Activated gamma-delta T cell (primary cell): ENCODE results near the gene PACSIN2.
"Not testable (repeated sequence)": the region's sequence is repeated elsewhere in the genome, so short reads cannot be mapped to it uniquely, and the experiment has no call there.

Experiments
- DNase-seq: peaks from one replicate; lab custom pipeline; 2025; lab: John Stamatoyannopoulos, UW

The PACSIN2 gene

DNA sequence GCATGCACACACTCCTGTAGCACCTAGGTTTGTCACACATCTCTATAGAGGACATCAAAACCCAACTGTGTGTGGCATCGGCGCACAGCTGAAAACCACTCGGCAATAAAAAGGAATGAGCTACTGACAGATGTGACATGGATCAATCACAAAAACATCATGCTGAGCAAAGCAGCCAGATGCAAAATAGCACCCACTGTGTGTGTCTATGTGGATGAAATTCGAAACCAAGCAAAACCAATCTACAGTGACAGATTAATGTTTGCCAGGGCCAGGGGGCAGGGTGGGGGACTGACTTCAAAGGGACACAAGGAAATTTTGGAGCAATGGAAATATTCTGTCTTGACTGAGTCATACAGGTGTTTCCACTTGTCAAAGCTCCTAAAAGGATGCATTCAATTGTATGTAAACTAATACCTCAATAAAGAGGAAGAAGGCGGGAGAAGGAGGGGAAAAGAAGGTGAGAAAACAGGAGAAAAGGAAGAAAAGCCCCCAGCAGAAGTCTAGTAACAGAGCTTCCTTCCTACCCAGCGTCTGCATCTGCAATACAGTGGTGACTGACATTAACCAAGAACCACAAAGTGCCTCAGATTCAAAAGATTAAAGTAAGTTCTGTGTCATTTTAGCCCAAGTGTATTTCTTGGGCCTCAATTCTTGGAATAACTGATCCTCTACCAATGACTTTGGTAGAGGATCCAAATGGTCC lies 49.8 kb downstream of the PACSIN2 start:
- DNase-seq = no peak

DNA sequence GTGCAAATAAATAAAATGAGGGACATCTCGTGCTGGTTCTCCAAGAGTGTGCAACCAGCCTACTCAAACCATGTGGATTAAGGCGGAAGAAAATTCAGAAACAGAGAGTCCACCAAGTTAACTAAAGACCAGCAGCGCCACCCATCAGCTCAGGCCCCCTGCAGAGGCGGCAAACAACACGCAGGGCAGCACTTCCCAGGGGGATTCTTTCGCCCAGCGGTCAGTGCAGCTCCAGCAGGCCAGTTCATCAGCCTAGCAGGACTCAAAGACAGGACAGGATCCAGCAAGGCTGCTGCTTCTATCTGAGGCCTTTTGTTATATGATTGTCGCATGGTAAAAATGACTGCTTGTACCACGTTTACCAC lies 51.7 kb downstream of the PACSIN2 start:
- DNase-seq = no peak

DNA sequence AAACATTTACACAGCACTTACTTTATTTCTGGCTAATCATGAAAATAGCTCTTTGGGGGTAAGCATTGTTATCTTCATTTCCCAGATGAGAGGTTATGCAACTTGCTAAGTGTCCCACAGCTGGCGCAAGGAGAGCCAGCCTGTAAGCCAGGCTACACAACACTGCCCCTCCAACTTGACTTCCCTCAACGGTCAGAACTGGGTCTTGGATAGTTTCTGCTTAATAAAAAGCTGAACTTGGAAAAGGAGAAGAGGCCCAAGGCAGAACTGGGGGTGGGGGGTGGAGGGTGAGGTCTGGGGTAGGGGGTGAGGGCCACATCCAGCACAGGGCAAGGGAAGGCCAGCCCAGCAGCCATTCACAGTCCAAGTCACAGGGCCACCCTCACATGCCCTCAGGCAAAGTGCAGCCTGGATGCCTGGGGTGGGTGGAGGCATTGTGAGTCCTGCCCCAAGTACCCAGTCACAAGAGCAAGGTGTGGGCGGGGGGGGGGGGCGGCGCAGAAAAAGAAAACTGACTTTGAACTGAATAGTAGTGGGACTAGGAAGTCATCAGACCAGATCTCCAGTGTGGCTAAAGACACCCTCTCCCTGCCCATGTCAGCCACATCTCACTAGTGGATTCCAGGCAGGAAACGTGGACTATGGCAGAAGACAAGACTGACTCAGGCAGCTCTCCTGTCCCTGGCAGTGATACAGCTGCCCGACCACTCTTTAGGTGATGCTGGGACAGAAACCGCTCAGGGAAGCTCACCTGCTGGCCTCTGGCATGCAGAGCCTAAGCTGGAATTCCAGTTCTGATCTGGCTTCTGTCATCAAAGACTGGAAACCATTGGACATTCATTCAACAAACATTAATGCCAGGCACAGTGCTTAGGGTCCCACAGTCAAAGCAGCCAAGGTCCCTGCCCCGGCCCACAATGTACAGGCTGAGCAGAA lies 52.4 kb downstream of the PACSIN2 start:
- no peak for DNase-seq

DNA sequence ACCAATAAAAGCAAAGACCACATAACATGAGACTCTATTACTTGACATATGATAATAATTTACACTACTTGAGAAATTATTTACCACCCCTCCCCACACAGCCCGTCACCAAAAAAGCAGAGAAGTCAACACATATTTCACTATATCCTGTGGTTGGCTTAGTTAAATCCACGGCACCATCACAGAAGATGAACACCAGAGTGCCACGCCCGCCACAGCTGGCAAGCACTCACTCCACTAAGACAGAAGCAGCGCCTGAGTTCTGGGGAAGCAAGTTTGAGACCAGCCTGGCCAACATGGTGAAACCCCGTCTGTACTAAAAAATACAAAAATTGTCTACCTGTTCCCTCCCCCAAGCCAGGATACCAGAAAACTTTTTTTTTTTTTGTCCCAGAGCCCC lies 53.1 kb downstream of the PACSIN2 start:
- no peak for DNase-seq

DNA sequence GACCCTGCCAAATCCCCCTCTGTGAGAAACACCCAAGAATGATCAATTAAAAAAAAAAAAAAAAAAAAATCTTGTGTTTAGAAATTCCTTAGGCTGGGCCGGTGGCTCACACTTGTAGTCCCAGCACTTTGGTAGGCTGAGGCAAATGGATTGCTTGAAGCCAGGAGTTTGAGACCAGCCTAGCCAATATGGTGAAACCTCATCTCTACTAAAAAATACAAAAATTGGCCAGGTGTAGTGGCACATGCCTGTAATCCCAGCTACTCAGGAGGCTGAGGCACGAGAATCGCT lies 53.6 kb downstream of the PACSIN2 start:
- not testable (repeated sequence) for DNase-seq

DNA sequence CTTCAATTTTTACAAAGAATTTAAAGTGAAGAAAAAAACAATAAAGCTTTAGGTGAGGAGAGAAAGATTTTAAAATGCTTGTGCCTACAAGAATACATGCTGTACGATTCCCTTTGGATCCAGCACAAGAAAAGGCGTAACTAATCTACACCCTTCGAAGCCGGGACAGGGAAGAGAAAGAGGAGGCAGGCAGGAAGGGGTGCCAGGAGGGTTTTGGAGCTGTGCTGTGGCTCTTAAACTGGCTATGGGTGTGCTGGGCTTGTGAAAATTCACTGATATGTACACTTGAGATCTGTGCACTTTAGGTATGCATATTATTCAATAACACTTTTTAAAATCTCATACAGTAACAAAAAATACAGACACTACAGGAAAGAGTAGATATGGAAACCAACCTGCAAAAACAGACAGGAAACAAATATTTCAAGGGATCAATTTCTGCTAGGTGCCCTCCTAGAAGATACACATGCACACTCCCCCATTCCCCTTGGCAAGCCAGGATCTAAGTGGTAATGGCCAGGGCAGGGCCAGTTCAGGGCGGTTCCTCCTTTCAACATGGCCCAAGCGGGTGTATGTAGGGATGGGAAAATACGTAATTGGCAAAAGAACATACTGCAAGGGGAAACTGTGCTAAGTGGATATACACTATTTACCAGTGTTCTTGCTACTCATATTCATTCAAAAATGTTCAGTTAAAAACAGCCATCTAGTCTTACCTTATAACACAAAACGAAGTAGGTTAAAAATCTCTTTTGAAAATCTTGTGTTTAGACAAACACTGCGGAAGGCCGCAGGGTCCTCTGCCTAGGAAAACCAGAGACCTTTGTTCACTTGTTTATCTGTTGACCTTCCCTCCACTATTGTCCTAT lies 54.2 kb downstream of the PACSIN2 start:
- no peak for DNase-seq

DNA sequence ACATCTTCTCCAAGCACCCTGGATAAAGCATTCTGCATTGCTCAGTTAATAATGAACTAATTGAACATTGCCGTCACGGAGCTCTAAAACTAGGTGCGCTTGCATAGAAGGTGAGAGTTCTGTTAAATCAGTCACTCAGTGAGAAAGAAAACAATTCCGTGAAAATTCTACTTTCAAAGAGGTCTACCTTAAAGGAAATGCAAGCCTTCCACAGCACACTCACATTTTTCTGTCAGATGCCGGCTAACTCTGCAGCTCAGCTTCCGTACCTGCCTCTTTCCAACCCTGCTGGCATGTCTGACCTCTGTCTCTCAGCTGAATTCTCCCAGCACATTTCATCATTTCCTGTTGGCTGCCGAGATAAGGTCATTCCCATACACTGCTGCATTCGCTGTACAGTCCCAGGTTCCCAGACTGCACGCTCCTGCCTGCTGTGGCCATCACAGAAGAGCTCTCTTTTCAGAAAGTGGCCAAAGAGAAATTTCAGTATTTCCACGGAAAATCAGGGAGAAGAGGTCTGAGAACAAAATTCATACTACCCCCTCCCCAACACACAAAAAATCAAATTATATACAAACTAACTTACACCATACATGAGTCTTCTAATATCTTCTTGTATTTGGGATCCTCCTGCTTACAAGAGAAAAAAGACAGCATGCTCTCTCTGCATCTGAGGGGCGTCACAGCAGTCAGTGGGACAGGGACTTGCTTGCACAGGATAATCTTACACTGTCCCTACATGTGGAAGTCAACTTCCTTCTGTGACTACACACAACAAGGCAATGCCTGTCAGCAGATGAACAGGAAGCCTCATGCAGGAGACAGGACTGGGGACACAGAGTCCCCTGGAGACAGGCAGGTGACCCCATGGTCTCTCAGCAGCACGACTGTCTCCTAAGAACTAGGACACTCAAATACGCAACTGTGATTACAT lies 55.1 kb downstream of the PACSIN2 start:
- DNase-seq = no peak

DNA sequence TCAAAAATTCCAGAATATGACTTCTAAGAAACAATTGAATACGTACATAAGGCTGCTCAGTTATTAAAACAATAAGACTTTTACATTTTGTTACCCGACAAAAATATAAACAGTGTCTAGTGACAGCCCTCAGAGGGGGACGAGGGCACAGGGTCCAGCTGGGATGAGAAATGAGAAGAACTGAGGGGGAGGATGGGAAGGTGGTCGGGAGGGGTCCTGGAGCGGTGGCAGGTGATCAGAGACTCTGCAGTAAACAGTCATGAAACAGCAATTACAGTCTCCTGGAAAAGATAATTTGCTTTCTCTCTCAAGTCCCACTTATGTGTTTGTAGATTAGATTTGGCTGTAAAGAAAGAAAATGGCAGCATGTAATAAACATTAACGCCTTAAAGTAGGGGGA lies 56.0 kb downstream of the PACSIN2 start:
- DNase-seq = no peak

DNA sequence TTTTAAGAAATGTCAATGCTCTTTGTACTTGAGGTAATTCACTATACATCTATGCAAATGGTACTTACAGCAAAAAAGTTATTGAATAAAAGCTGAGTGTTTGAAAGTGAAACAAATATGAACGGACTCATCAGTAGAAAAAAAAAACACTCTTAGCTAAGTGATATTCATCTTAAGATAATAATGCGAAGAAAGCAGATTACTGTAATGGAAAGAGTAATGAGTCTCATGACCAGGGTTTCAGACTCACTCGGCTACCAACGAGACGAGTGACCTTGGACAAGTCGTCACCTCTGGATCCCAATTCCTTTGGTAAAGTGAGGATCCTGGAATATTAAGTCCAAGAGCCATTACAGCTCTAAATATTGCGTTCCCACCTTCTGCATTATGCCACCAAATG lies 57.0 kb downstream of the PACSIN2 start:
- no peak for DNase-seq

DNA sequence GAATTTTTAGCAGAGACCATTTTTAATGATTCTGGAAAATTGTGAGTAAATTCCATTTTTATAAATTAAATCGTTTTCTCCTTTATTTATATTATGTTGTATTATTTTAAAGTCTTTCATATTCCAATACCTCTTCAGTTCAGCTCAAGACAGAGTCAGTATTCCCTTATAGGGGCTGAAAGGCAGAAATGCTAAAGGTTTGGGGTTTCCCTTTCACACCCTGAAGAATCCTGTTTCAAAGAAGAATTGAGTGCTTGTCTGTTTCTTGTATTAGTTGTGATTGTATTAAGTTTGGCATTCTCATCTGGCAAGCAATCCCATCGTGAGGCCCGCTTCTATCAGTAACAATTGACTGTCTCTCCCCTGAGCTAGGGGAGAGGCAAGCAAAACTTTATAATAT lies 57.4 kb downstream of the PACSIN2 start:
- DNase-seq = no peak

DNA sequence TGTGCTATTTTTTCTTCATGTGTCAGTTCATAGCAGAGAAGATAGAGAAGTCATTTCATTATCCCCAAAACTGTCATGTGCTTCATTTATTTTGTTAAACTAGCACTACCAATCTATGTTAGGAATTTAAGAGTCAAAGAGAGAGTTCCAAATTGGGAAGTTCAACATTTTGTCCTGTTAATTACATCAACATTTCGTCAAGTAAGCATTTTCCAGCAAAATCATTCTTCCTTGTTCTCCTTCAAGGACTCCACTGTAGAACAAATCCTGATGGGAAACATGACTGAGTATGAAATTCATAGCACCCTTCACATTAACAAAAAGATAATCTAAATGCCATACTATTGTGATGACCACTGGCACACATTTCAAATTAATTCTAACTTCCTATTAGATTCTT lies 59.1 kb downstream of the PACSIN2 start:
- DNase-seq = no peak

DNA sequence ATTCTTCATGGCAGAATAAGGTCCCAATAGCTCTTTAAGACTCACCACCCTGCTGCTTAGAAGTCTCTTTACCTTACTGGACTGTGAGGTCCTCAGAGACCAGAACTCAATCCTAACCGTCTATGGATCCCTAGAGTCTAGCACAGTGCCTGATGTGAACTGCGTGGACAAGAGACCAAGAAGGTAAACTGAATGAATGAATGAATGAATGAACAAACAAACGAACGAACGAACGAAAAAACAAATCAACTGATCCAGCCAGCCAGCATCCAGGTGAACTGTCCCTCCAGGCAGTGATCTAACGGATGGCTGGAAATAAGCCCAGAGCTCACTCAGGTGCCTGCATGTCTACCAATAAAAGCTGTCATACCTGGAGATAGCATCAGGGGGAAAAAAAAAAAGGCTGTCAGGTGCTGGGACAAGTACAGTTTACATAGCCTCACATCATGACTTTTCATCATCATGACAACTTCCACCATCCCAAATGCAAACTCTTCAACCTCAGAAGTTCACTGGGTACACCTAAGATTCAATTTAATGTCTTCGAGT lies 59.8 kb downstream of the PACSIN2 start:
- no peak for DNase-seq

DNA sequence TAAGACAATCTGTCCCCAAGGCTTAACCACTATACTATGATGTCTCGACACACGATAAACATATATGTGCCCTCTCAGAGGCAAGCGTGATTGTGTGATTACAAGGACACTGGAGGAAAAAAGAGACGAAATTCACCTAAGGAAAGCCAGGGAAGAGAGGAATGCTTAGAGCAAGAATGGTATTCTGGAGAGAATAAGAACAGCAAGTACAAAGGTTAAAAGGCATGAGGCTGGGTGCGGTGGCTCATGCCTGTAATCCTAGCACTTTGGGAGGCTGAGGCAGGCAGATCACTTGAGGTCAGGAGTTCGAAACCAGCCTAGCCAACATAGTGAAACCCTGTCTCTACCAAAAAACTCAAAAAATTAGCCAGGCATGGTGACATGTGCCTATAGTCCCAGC lies 61.2 kb downstream of the PACSIN2 start:
- DNase-seq = not testable (repeated sequence)

DNA sequence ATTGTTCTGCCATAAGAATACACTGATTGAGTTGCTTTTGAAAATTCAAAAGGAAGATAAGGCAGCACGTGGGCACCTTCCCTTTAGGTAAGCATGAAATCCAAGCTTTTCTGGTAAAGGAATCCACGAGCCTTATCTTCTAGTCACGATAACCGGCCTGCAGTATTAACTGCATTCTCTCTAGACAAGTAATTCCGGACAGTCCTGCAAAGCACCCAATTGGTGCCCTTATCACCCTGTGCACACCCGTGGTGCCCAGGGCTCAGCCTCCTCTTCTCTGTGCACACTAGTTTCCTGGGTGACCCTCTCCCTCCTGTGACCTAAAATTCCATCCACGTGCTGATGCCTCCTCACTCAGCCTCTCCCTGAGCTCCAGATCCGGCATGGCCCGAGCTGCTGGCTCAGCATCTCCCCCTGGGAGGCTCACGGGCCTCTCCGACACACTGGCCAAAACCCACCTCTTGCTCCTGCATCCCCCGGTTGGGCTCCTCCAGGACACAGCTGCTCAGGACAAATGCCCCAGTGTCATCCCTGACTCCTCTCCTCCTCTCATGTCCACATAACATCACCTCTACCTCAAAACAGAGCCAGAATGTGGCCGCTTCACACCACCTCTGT lies 63.7 kb downstream of the PACSIN2 start:
- no peak for DNase-seq

DNA sequence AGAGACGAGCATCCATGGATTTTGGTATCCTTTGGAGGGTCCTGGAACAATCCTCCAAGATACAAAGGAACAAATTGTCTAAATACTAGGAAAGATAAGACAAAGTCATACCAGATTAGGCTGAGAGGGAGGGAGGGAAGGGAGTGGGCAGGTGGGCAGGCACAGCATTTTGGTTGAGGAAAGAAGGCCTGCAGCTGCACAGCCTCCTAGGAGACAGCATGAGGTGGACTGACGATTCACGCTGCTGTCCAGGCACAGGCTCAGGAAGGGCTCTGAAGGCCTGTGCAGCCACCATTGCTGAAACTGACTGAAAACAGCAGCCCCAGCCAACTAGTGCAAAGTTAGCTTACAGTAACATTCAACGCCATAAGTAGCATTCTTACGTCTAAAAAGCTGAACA lies 64.7 kb downstream of the PACSIN2 start:
- no peak for DNase-seq

DNA sequence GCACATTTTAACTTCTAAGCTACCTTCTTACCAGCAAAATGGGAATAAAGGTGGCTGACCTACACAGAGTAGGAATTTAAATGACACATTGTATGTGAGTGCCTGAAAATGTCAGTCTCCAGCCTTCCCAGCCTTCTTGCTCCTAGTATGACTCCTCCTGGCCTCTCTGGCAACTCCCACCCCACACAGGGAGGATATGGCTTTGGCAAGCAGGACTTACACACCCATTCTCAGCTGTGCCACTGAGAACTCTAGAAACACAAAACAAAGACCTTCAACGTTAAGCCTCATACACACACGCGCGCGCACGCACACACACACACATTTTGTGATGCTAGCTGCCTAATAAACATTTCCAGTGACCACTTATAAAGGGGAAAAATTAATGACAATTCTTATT lies 65.8 kb downstream of the PACSIN2 start:
- no peak for DNase-seq

DNA sequence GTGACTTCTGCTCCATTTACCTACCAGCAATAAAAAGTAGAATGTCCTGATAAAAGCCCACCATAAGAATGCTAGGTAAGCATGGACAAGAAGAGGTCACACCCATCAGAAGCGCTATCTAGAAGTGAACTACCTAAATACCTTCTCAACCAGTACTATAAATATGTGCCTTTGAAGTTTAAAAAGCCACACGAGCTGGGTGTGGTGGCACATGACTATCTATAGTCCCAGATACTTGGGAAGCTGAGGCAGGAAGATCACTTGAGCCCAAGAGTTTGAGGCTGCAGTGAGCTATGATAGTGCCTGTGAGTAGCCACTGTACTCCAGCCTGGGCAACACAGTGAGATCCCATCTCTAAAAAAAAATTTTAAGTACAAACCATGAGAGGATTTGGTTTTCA lies 66.7 kb downstream of the PACSIN2 start:
- no peak for DNase-seq

DNA sequence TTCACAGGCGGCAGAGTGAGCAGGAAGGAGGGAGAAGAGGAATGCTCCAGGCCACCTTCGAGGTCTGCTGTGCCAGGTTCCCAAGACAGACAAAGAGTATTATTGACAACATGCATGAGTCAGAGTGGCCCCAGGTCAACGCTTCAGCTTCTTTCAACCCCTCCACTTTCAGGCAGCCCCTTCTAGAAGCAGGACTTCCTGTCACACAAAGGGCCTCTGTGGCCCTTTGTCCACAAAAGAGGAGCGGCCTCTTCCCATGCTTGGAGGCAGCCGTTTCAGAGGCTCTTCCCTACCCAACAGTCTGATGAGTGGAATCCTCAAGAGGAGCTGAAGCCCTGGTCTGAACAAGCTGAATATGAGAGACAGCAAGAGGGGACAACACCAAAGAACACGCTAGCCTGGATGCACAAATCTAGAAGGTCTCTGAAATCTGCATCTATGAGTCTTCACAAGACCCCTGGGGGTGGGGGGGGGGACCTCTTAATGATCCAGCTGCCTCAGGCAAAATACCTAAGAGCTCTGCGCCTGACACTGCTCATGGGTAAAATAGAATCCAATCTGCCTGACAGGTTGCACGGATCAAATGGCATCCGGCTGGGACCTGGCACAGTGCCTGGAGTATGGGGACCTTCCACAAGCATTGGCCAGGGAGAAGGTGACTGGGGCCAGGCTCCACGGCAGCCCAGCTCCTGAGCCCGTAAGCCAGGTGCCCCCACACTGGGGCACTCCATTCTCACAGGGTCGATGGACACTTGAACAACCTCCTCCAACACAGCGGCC lies 67.5 kb downstream of the PACSIN2 start:
- no peak for DNase-seq

DNA sequence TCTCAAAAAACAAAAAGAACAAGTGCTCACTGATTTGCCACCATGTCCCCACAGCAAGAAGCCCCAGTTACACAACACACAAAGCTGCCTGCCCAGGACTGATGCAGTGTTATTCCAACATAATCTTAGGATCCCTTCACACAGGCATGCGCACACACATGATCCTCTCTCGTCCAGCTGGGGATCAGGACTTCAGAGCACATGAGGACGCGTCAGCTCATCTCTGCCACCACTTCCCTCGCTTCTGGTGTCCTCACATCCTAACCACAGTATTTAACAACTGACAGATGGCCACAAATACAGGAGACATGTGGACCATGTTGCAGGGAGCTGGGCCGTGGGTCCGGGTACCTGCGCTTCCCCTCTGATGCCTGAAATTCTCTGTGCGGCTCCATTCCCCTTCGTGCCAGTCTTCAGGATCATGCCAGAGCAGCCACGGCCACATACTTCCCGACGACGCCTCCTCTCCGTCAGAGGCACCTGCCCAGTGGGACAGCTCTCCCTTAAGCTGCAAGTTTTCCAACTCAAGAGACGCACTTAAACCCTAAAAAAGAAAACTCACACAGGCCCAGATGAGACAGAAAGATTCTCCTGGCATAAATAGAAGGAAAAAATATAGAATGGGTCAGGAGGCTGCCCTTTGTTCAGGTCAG lies 68.3 kb downstream of the PACSIN2 start:
- no peak for DNase-seq
